HepG2 (cell line): ENCODE data around the gene FBXO8. TPM values are rescaled to one million over a fixed set of nuclear protein-coding genes. Genes with fewer than 3 reads are reported as not detected.

ENCODE experiments used
- ATAC-seq: fragments of 200-7000 bp; cut with Tn5 transposase; 3 replicates; pipeline ENCODE4 v1.9.1; 2020; ENCODE audit warnings: mild to moderate bottlenecking, moderate library complexity
- BruUV-seq: library from RNA; stranded (reverse); fragments of 400-500 nt; replicated peaks from 2 replicates; lab custom pipeline; 2021; lab: Mats Ljungman, UMichigan
- CTCF ChIA-PET: fragments of 300-600 bp; formaldehyde crosslinking; extraction: SDS; loops from one replicate; lab custom pipeline; 2021; ENCODE audit warnings: low total read pairs, inconsistent platforms, low intra/inter-chr PET ratio; lab: Yijun Ruan, JAX
- POLR2A ChIA-PET: fragments of 350-600 bp; sonication (Branson Sonifier 250); formaldehyde crosslinking; loops from one replicate; lab custom pipeline; 2020; ENCODE audit warnings: antibody characterized with exemption, inconsistent platforms; lab: Yijun Ruan, JAX
- DNase-seq: peaks from one replicate; pipeline ENCODE4 v3.0.0-alpha.2; 2015; ENCODE audit warnings: low spot score
- FAIRE-seq: peaks from 3 replicates; lab custom pipeline; 2011; peaks lifted over from hg19 to GRCh38; lab: Jason Lieb, UNC
- H2AFZ ChIP-seq: one replicate; pipeline ENCODE4 v1.6.1; 2011; ENCODE audit warnings: low read length, inconsistent platforms
- H3K27ac ChIP-seq: fragments of 300-600 bp; 3 replicates; pipeline ENCODE4 v1.8.0; 2011; ENCODE audit warnings: mixed run types, mild to moderate bottlenecking, mixed read lengths, low read length, inconsistent platforms; ENCODE audit not compliant: insufficient read depth; ENCODE audit errors: extremely low read length
- H3K27me3 ChIP-seq, 2 experiments: fragments of 200-600 bp in 1 of 2; 2 replicates in 1 of 2; 3 replicates in 1 of 2; pipeline versions ENCODE4 v1.6.0 to v1.8.0; 2011; ENCODE audit warnings: low read length in 2 of 2, mild to moderate bottlenecking in 2 of 2, moderate library complexity in 2 of 2, inconsistent platforms in 1 of 2; ENCODE audit not compliant: insufficient read depth in 2 of 2, control insufficient read depth in 1 of 2
- H3K36me3 ChIP-seq, 2 experiments: fragments of 200-600 bp in 1 of 2; replicated peaks in 1 of 2; 2 replicates in 1 of 2; 3 replicates in 1 of 2; pipeline versions ENCODE4 v1.5.1 to v1.8.0; 2011; ENCODE audit warnings: low read length in 2 of 2, inconsistent platforms in 1 of 2; ENCODE audit not compliant: insufficient read depth in 2 of 2, control insufficient read depth in 1 of 2
- H3K4me1 ChIP-seq: 2 replicates; pipeline ENCODE4 v1.5.1; 2012; ENCODE audit warnings: low read length, inconsistent platforms; ENCODE audit not compliant: insufficient read depth
- H3K4me2 ChIP-seq: 2 replicates; pipeline ENCODE4 v1.6.0; 2011; ENCODE audit warnings: low read depth, low read length, inconsistent platforms
- H3K4me3 ChIP-seq, 3 experiments: fragments of 200-600 bp in 1 of 3; sonication (generic), shearing (Covaris generic) in 1 of 3; replicated peaks in 1 of 3; 2 replicates each; pipeline ENCODE4 v1.5.1; 2011 to 2016; ENCODE audit warnings: low read length in 3 of 3, inconsistent platforms in 2 of 3, low read depth in 2 of 3, mild to moderate bottlenecking in 2 of 3, control low read depth in 1 of 3, mixed read lengths in 1 of 3; ENCODE audit not compliant: insufficient read depth in 1 of 3
- H3K79me2 ChIP-seq: one replicate; pipeline ENCODE4 v1.6.1; 2011; ENCODE audit warnings: low read length, inconsistent platforms; ENCODE audit not compliant: insufficient read depth
- H3K9ac ChIP-seq: 2 replicates; pipeline ENCODE4 v1.6.0; 2011; ENCODE audit warnings: mild to moderate bottlenecking, low read depth, low read length, inconsistent platforms; ENCODE audit not compliant: insufficient read depth
- H3K9me3 ChIP-seq: 2 replicates; pipeline ENCODE4 v1.5.1; 2012; ENCODE audit warnings: mild to moderate bottlenecking, low read length
- H4K20me1 ChIP-seq: 2 replicates; pipeline ENCODE4 v1.6.0; 2011; ENCODE audit warnings: inconsistent platforms, mild to moderate bottlenecking, low read length, moderate library complexity; ENCODE audit not compliant: insufficient read depth
- KDM2A ChIP-seq: sonication (generic); formaldehyde crosslinking; IDR thresholded peaks from 2 replicates; pipeline ENCODE4 v1.4.0; 2020; ENCODE audit warnings: low read depth, missing genetic modification reagents, borderline replicate concordance
- MAF1 ChIP-seq: sonication (generic); formaldehyde crosslinking; IDR thresholded peaks from 2 replicates; pipeline ENCODE4 v1.5.0; 2020; ENCODE audit warnings: missing genetic modification reagents, borderline replicate concordance
- RBAK ChIP-seq: sonication (generic); formaldehyde crosslinking; IDR thresholded peaks from 2 replicates; pipeline ENCODE4 v1.5.1; 2020; ENCODE audit warnings: mild to moderate bottlenecking, missing genetic modification reagents
- ZFP1 ChIP-seq: IDR thresholded peaks from 2 replicates; pipeline ENCODE4 v1.6.1; 2016
- ZFY ChIP-seq: sonication (generic); formaldehyde crosslinking; IDR thresholded peaks from 2 replicates; pipeline ENCODE4 v1.4.0; 2020; ENCODE audit warnings: missing genetic modification reagents
- ZSCAN31 ChIP-seq: sonication (generic); formaldehyde crosslinking; IDR thresholded peaks from 2 replicates; pipeline ENCODE4 v1.5.0; 2020; ENCODE audit warnings: low read depth, mild to moderate bottlenecking, missing genetic modification reagents
- WGBS: methylation state at CpG from one replicate; pipeline ENCODE4 v1.1.6; 2017; ENCODE audit warnings: low lambda C conversion rate; 5-methylcytosine and 5-hydroxymethylcytosine counted together
- in situ Hi-C: cut with HindIII; loops from 2 replicates; pipeline ENCODE4 v1.10.0; 2017; ENCODE audit warnings: low pct_unique_long_range_greater_than_20kb; ENCODE audit not compliant: extremely low pct_ligation_motif_present
- intact Hi-C: fragments of 100-400 bp; cut with micrococcal nuclease; formaldehyde crosslinking; loops from one replicate; pipeline ENCODE4 v1.10.0; 2022; ENCODE audit not compliant: unreplicated experiment
- polyA plus RNA-seq, 8 experiments: library from polyadenylated mRNA; depleted of rRNA in 3 of 8; stranded (reverse) in 7 of 8; unstranded in 1 of 8; fragments of >200 nt; fragmentation: Illumina TruSeq in 4 of 8; extraction: Trizol in 4 of 8; gene quantifications; 2 replicates each; pipeline versions ENCODE4 v1.2.1 to v1.2.3, GENCODE V29; 2011 to 2016; ENCODE audit warnings: low read depth in 4 of 8, missing spikeins in 1 of 8, mixed read lengths in 1 of 8; ENCODE audit not compliant: insufficient read depth in 1 of 8
- total RNA-seq, 5 experiments: library from RNA; depleted of rRNA; stranded (reverse); fragments of >200 nt; fragmentation: Illumina TruSeq; extraction: Trizol; gene quantifications; 2 replicates each; pipeline ENCODE4 v1.2.3, GENCODE V29; 2016; ENCODE audit warnings: low read depth in 1 of 5
- TF ChIP-seq, protein P1 (sequence below): sonication (generic); IDR thresholded peaks from 2 replicates; pipeline ENCODE4 v1.6.1; 2016; ENCODE audit warnings: low read depth, borderline replicate concordance
- TF ChIP-seq, protein P2 (sequence below): sonication (generic); formaldehyde crosslinking; IDR thresholded peaks from 2 replicates; pipeline ENCODE4 v1.5.0; 2020; ENCODE audit warnings: missing genetic modification reagents

Gene FBXO8
- total and polyA plus RNA-seq, 2 of the 13 experiments (the other 11 are each of a cell fraction or from before 2014, with no cell fraction given) = 11.7 to 15.2 TPM

DNA sequence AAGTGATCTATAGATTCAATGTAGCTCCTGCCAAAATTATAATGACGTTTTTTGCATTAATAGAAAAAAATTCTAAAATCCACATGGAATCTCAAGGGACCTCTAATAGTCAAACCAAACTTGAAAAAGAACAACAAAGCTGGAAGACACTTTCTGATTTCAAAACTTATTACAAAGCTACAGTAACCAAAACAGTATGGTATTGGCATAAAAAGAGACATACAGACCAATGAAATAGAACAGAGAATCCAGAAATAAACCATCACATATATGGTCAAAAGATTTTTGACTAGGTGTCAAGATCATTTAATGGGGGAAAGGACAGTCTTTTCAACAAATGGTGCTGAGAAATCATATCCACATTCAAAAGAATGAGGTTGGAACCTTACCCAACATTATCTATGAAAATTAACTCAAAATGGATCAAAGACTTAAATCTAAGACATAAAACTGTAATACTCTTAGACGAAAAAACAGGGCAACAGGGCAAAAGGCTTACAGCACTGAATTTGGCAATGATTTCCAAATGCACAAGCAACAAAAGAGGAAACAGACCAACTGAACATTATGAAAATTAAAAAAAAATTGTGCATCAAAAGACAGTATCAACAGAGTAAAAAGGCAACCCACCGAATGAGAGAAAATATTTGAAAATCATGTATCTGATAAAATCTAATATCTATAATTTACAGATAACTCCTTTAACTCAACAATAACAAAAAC is 3.9 kb downstream of the FBXO8 start:
- H3K27ac ChIP-seq = no peak overlapping the region
- H3K9ac ChIP-seq = no peak overlapping the region
- ATAC-seq (no peak), FAIRE-seq (no peak), DNase-seq (no peak)
- peaks cover 7% of the 10 kb centered on the region for H3K4me1 ChIP-seq
- H3K4me3 ChIP-seq = no peak overlapping the region
- H3K79me2 ChIP-seq = peaks cover 25% of the 10 kb centered on the region
- no peaks in the 10 kb centered on the region for H3K36me3 ChIP-seq
- WGBS = 90% methylated on average over 3 of the region's 3 CpGs
- in situ Hi-C loops = no loop called here
- TF ChIP-seq ZSCAN31 (CRISPR knock-in tag) = no peak
- TF ChIP-seq RBAK (CRISPR knock-in tag) = no peak
- TF ChIP-seq, protein P1, sequence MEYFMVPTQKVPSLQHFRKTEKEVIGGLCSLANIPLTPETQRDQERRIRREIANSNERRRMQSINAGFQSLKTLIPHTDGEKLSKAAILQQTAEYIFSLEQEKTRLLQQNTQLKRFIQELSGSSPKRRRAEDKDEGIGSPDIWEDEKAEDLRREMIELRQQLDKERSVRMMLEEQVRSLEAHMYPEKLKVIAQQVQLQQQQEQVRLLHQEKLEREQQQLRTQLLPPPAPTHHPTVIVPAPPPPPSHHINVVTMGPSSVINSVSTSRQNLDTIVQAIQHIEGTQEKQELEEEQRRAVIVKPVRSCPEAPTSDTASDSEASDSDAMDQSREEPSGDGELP = no peak
- no peak for TF ChIP-seq KDM2A
- TF ChIP-seq, protein P2, sequence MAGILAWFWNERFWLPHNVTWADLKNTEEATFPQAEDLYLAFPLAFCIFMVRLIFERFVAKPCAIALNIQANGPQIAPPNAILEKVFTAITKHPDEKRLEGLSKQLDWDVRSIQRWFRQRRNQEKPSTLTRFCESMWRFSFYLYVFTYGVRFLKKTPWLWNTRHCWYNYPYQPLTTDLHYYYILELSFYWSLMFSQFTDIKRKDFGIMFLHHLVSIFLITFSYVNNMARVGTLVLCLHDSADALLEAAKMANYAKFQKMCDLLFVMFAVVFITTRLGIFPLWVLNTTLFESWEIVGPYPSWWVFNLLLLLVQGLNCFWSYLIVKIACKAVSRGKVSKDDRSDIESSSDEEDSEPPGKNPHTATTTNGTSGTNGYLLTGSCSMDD (CRISPR knock-in tag) = no peak
- no peak for TF ChIP-seq ZFP1 (CRISPR knock-in tag)
- TF ChIP-seq MAF1 (CRISPR knock-in tag) = no peak
- TF ChIP-seq ZFY = no peak
- no peak overlapping the region for H3K4me2 ChIP-seq
- H3K9me3 ChIP-seq = no peaks in the 10 kb centered on the region
- intact Hi-C loops = no loop called here
- H4K20me1 ChIP-seq = no peaks in the 10 kb centered on the region
- H3K27me3 ChIP-seq = no peaks in the 10 kb centered on the region; a peak in 1 of 5 replicates
- no TSS peak for BruUV-seq
- ChIA-PET CTCF (no interaction called here), POLR2A (no interaction called here)
- H2AFZ ChIP-seq = no peak overlapping the region
